GM19328 (cell line): ENCODE results near the gene SZT2.

Experiments used
- ATAC-seq: cut with Tn5 transposase; IDR thresholded peaks from one replicate; pipeline ENCODE4 v1.9.1; 2021; ENCODE audit warnings: mild to moderate bottlenecking, moderate library complexity; ENCODE audit not compliant: unreplicated experiment

The SZT2 gene

GRCh38 chr1:43389326-43390313 is at the start of gene SZT2, which contains the start of gene MED8:
SZT2 (plus strand) TSS chr1:43389899; CDS start chr1:43389969, 70 bp downstream.
MED8 (minus strand) TSS chr1:43389800; CDS start chr1:43389764, 36 bp downstream.
- peak; percentile 88 for ATAC-seq

- no peak for ATAC-seq
Measured at GRCh38 chr1:43340559-43340958, 49.1 kb upstream of the SZT2 start.

- ATAC-seq = no peak
Measured at GRCh38 chr1:43344267-43344850, 45.3 kb upstream of the SZT2 start.

GRCh38 chr1:43345120-43345519 is 44.6 kb upstream of the SZT2 start:
- ATAC-seq = no peak

- no peak for ATAC-seq
Measured at GRCh38 chr1:43346636-43347035, 43.1 kb upstream of the SZT2 start.

- no peak for ATAC-seq
Measured at GRCh38 chr1:43348343-43348808, 41.3 kb upstream of the SZT2 start.

GRCh38 chr1:43348809-43349593 is 40.7 kb upstream of the SZT2 start:
- ATAC-seq = no peak

- ATAC-seq = no peak
Measured at GRCh38 chr1:43349594-43350306, 39.9 kb upstream of the SZT2 start.

GRCh38 chr1:43350976-43351375 is 38.7 kb upstream of the SZT2 start:
- ATAC-seq = no peak

- ATAC-seq = no peak
Measured at GRCh38 chr1:43351421-43352350, 38.0 kb upstream of the SZT2 start.

GRCh38 chr1:43352351-43352705 is 37.4 kb upstream of the SZT2 start:
- no peak for ATAC-seq

GRCh38 chr1:43352881-43353280 is 36.8 kb upstream of the SZT2 start:
- no peak for ATAC-seq

- ATAC-seq = no peak
Measured at GRCh38 chr1:43354471-43354870, 35.2 kb upstream of the SZT2 start.

GRCh38 chr1:43354936-43355335 is 34.8 kb upstream of the SZT2 start:
- ATAC-seq = no peak

GRCh38 chr1:43357251-43357650 is 32.4 kb upstream of the SZT2 start:
- no peak for ATAC-seq

GRCh38 chr1:43358121-43358745 is 31.5 kb upstream of the SZT2 start:
- peak; percentile 5 for ATAC-seq

- ATAC-seq = peak; percentile 93
Measured at GRCh38 chr1:43358746-43359693, 30.7 kb upstream of the SZT2 start, which contains the start of gene CDC20. CDC20 (plus strand) TSS chr1:43358981; CDS start chr1:43359216, 235 bp downstream.

- ATAC-seq = no peak
Measured at GRCh38 chr1:43359696-43360095, 30.0 kb upstream of the SZT2 start.
